Measurements from ENCODE around the gene BRAP.
"Not testable (repeated sequence)": the region's sequence is repeated elsewhere in the genome, so short reads cannot be mapped to it uniquely, and the experiment has no call there.

The BRAP gene

GRCh38 chr12:111672822-111673381 lies 12.9 kb downstream of the BRAP start:
- no peak for DNase-seq

GRCh38 chr12:111664961-111665865 lies 20.5 kb downstream of the BRAP start:
- no peak for DNase-seq

GRCh38 chr12:111664499-111664898 lies 21.3 kb downstream of the BRAP start:
- DNase-seq = no peak

- DNase-seq = no peak
Measured at GRCh38 chr12:111656016-111656415, 29.7 kb downstream of the BRAP start.

- DNase-seq = no peak
Measured at GRCh38 chr12:111655356-111655755, 30.4 kb downstream of the BRAP start.

- DNase-seq = no peak
Measured at GRCh38 chr12:111653596-111653995, 32.2 kb downstream of the BRAP start.

GRCh38 chr12:111652530-111652929 lies 33.2 kb downstream of the BRAP start:
- not testable (repeated sequence) for DNase-seq

GRCh38 chr12:111650912-111651311 lies 34.8 kb downstream of the BRAP start:
- no peak for DNase-seq

GRCh38 chr12:111645433-111645832 lies 40.3 kb downstream of the BRAP start:
- DNase-seq = no peak

GRCh38 chr12:111643427-111643826 lies 42.3 kb downstream of the BRAP start:
- DNase-seq = no peak

- DNase-seq = no peak
Measured at GRCh38 chr12:111642681-111643426, 42.9 kb downstream of the BRAP start.

GRCh38 chr12:111640506-111640905 lies 45.2 kb downstream of the BRAP start:
- no peak for DNase-seq

- DNase-seq = no peak
Measured at GRCh38 chr12:111638556-111638955, 47.2 kb downstream of the BRAP start.

- no peak for DNase-seq
Measured at GRCh38 chr12:111636209-111636945, 49.4 kb downstream of the BRAP start.

GRCh38 chr12:111635524-111635923 lies 50.2 kb downstream of the BRAP start:
- no peak for DNase-seq

- no peak for DNase-seq
Measured at GRCh38 chr12:111628505-111629260, 57.1 kb downstream of the BRAP start.

- DNase-seq = no peak
Measured at GRCh38 chr12:111626230-111626629, 59.5 kb downstream of the BRAP start.

GRCh38 chr12:111624540-111624939 lies 61.2 kb downstream of the BRAP start:
- no peak for DNase-seq

GRCh38 chr12:111617841-111618240 lies 67.9 kb downstream of the BRAP start:
- not testable (repeated sequence) for DNase-seq

GRCh38 chr12:111616177-111616623 lies 69.6 kb downstream of the BRAP start:
- no peak for DNase-seq

GRCh38 chr12:111607239-111607638 lies 78.5 kb downstream of the BRAP start:
- DNase-seq = no peak

GRCh38 chr12:111606767-111607230 lies 79.0 kb downstream of the BRAP start:
- no peak for DNase-seq
